GM18907 (cell line): ENCODE measurements around the gene HSDL2.
"Not testable (repeated sequence)": the region's sequence is repeated elsewhere in the genome, so short reads cannot be mapped to it uniquely, and the experiment has no call there.

Experiments used
- ATAC-seq: cut with Tn5 transposase; IDR thresholded peaks from one replicate; pipeline ENCODE4 v1.9.1; 2021; ENCODE audit warnings: mild to moderate bottlenecking, moderate library complexity; ENCODE audit not compliant: unreplicated experiment

HSDL2 gene

DNA sequence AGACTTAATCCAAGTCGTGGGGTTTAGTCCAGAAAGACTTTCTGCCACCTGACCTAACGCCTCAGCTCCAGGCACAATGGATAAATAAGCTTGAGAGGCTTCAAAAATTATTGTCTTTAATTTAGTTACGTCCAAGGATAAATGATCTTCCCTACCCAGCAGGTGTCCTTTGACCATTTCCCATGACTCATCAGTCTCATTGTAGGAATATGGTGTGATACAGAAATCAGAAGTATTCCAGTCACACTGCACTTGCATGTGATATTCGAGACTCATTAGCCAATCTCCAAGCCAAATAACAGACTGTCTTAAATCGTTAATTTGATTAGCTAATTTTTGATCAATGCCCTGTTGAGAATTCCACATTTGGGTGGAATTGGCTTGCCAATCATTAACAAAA, 13.2 kb downstream of the HSDL2 start:
- not testable (repeated sequence) for ATAC-seq

GRCh38 chr9:112396416-112396815, 16.5 kb downstream of the HSDL2 start:
- ATAC-seq, result no peak

GRCh38 chr9:112396872-112397271, 17.0 kb downstream of the HSDL2 start:
- ATAC-seq, result no peak

- no peak for ATAC-seq
Observed at GRCh38 chr9:112401175-112401815, 21.4 kb downstream of the HSDL2 start.

- ATAC-seq, result no peak
Observed at GRCh38 chr9:112403614-112404201, 23.8 kb downstream of the HSDL2 start.

GRCh38 chr9:112404508-112404932, 24.6 kb downstream of the HSDL2 start:
- no peak for ATAC-seq

- no peak for ATAC-seq
Observed at GRCh38 chr9:112408275-112408674, 28.4 kb downstream of the HSDL2 start.

DNA sequence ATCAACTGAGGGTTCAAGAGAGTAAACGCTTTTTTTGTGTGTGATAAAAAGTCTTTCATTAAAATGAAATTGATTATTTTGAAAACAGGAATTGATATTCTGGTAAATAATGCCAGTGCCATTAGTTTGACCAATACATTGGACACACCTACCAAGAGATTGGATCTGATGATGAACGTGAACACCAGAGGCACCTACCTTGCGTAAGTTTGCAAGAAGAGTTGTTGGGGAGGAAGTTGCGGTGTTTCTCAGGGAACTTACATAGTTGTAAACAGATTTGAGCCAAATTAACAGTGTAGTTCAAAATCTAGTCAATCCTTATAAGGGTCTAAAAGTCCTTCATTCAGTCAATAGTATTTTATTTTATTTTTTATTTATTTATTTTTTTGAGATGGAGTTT, 28.9 kb downstream of the HSDL2 start:
- no peak for ATAC-seq

GRCh38 chr9:112409758-112410157, 29.9 kb downstream of the HSDL2 start:
- no peak for ATAC-seq

DNA sequence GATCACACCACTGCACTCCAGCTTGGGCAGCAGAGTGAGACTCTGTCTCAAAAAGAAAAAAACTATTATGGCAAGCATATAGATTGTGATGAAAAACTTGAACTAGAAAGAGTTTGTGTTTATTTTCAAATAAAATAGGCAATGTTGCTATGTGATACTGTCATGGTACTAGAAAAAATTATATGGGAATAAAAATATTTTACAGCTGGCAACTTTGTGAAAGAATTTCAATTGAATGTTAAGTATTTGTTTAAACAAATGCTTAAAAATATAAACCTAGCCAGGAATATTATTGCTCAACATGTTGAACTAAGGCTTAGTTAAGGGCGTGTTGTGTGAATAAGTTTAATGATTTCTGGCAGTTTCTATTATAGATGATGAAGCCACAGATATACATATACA, 31.7 kb downstream of the HSDL2 start:
- ATAC-seq, result no peak

DNA sequence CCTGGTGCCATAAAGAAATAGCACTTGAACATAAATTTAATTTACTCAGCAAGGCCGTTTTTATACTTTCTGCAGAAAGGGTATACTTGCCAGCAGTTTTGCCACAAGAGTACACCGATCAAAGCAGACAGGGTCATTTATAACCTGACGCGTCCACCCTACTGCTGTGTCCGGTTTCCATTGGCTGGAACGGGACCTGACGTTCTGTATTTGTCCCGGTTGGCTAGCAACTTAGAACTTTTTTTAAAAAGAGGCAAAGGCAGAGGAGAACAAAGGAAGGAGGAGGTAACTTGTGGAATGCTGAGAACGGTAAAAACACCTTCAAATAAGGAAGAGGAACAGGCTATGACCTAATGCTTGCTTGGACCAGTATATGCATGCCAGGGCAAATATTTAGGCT, 33.8 kb downstream of the HSDL2 start:
- ATAC-seq, result not testable (repeated sequence)

- no peak for ATAC-seq
Observed at GRCh38 chr9:112420208-112420607, 40.3 kb downstream of the HSDL2 start.

GRCh38 chr9:112421771-112422222, 41.9 kb downstream of the HSDL2 start:
- ATAC-seq, result no peak

DNA sequence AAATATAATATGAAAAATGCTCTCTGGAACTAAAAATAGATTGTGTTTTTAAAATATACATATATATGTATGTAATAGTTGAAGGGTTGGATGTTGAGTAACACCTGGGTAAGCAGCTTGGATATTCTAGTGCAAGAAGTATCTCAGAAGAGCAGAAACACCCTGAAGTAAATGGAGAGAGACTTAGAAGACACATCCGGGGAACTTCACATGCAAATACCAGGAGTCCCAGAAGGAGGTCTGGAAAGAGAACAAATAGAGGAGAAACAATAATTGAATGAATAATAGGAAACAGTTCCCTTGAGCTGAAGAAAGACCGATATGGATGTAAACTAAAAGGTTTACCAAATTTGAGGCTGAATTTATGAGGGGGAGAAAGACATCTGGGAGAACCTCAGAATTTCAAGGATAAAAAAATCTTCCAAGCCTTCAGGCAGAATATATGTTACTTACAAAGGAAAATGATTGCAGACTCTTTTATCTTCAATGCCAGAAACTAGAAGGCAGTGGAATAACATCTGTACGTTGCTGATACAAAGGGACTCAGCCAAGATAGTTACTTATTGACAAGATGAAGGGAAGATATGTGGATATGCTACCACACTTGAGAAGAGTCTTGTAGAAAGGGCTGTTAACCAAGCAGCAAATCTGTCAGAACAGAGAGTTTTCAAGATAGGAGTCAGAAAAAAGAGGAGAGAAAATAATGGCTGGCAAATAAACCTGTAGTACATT, 42.7 kb downstream of the HSDL2 start:
- no peak for ATAC-seq

DNA sequence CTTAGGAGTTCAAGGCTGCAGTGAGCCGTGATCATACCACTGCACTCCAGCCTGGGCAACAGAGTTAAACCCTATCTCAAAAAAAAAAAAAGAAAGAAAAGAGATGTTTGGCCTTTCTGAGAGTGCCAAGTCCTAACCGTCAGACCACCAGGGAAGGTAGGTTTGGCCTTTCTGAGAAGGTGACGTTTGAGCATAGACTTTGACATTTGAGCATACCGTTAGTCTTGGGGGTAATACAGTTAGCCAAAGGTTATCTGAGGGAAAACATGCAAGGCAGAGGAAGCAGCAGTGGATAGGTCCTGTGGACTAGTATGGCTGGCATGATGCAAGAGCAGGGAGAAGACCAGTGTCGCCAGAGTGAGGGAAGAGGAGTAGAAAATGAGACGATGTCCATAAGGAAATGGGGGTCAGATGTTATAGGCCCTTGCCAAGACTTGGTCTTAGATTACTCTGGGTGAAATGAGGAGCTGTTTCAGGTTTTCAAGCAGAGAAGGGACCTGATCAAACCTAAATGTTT, 50.2 kb downstream of the HSDL2 start:
- ATAC-seq, result no peak

DNA sequence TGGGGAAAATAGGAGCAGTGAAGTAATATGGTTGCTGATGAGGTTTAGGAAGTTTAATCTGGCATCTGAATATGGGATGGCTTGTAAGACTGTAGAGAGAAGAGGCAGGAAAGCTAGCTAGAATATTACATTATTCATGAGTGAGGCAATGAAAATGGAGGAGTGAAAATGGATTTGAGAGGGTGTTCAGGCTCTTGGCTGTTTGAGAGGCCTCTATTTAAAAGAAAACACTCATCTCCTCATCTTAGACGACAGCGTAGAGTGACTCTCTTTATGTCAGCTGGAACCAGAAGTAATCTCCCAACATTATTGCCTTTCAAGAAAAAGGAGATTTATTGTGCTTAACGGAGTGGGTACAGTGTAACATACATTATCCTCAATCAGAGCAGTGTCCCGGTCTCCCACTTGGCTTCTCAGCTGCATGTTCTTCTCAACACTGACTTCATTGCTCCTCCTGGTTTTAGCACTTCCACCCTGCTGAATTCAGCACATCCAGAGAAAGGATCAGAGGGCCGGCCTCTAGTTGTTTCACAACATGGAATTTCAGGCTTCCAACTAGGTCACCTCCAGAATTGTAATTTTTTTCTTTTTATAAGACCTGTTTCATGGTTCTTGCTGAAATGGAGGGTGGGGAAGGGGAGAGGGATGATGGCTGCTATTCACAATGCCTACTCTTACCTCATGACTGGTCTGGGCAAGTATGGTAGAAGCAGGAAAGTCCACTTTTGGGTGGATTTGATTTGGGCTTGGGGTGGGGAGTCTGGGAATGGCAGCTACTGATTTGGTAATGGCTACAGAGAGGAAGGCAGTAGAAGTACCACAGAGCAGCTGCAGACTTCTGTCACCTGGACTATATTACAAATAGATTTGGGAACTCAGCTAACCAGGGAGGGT, 53.8 kb downstream of the HSDL2 start:
- no peak for ATAC-seq

DNA sequence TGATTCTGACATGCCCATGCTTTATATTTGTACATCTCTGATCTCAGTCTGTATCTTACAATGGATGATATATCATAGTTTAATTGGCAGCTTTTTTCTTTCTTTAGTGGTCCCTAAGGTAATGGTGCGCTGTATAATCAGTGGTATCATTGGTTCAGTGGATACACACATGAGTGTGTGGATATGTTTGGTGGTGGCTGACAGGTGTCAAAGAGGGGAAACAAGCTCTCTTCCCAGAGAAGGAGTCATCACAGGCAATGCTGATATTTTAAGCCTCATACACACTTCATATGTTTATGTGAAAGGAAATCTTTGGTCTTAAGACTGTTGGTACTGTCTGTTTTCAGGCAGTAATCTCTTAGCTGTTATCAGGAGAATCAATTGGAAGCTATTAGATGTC, 54.6 kb downstream of the HSDL2 start:
- ATAC-seq, result no peak

GRCh38 chr9:112437406-112437805, 57.5 kb downstream of the HSDL2 start:
- ATAC-seq, result no peak

DNA sequence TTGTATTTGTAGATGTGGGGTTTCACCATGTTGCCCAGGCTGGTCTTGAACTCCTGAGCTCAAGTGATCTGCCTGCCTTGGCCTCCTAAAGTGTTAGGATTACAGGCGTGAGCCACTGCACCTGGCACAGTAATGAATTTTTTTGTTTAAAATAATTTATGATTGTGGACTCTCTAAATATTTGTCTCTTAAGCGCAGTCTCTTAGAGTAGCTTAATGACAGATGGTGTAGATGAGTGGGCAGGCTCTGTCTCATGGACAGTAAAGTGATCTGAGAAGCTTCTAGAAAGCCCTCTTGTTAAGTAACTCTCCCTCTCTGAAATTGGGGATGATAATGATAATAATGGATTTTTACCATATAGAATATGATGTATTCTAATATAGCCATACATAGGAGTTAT, 59.3 kb downstream of the HSDL2 start:
- no peak for ATAC-seq

GRCh38 chr9:112439825-112440224, 59.9 kb downstream of the HSDL2 start:
- no peak for ATAC-seq

GRCh38 chr9:112443200-112443599, 63.3 kb downstream of the HSDL2 start:
- ATAC-seq, result no peak
